Left ventricle myocardium inferior (tissue), 1 donor: ENCODE results near the gene BARX2. TPM values are rescaled to one million over a fixed set of nuclear protein-coding genes. Genes with fewer than 3 reads are reported as not detected.

ENCODE experiments used
- DNase-seq: peaks from one replicate; pipeline ENCODE4 v3.0.0-alpha.2; 2020
- H3K27ac ChIP-seq: fragments of 200-600 bp; replicated peaks from 2 replicates; pipeline ENCODE4 v1.8.0; 2021
- H3K27me3 ChIP-seq: fragments of 200-600 bp; 2 replicates; pipeline ENCODE4 v1.8.0; 2021; ENCODE audit warnings: low read depth
- H3K36me3 ChIP-seq: fragments of 200-600 bp; 2 replicates; pipeline ENCODE4 v1.8.0; 2021
- H3K4me1 ChIP-seq: fragments of 200-600 bp; 2 replicates; pipeline ENCODE4 v1.8.0; 2021
- H3K4me3 ChIP-seq: fragments of 200-600 bp; 2 replicates; pipeline ENCODE4 v1.8.0; 2021; ENCODE audit warnings: mild to moderate bottlenecking, moderate library complexity
- H3K9me3 ChIP-seq: fragments of 200-600 bp; replicated peaks from 2 replicates; pipeline ENCODE4 v1.8.0; 2021
- intact Hi-C: fragments of 100-400 bp; cut with micrococcal nuclease; formaldehyde crosslinking; loops from one replicate; pipeline ENCODE4 v1.11.0; 2022
- total RNA-seq: library from RNA; stranded (reverse); fragmentation: NEBNext Ultra II Directional; extraction: Animal tissue kit (Norgen Biotek cat#: 25700); gene quantifications from one replicate; pipeline ENCODE4 v1.2.1, GENCODE V29; 2021
- TF ChIP-seq, protein P1 (sequence below): fragments of 200-600 bp; IDR thresholded peaks from 2 replicates; pipeline ENCODE4 v1.8.0; 2021; ENCODE audit warnings: antibody characterized with exemption, mild to moderate bottlenecking, borderline replicate concordance
- donor health status: DM: no; HTN: yes; CAD: no; lungs with severe emphysema.

The BARX2 gene
- total RNA-seq, 1 donor from 2014 or later, result not detected

DNA sequence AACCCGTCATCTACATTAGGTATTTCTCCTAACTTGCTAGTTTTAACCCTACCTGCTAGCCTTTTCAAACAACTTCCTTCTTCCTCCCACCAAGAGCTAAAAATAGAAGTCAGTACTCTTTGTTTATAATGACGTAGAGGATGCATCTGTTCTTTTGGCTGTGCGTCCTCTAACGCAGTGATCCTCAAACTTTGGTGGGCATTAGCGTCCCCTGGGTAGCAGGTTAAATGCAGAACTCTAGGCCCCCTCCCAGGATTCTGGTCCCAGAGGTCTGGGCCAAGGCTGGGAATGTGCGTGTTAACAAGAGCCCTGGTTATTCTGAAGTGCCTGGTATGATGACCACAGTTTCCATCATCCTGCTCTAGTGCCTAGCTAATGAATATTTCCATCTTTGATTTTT is 67.6 kb downstream of the BARX2 start:
- TF ChIP-seq, protein P1, sequence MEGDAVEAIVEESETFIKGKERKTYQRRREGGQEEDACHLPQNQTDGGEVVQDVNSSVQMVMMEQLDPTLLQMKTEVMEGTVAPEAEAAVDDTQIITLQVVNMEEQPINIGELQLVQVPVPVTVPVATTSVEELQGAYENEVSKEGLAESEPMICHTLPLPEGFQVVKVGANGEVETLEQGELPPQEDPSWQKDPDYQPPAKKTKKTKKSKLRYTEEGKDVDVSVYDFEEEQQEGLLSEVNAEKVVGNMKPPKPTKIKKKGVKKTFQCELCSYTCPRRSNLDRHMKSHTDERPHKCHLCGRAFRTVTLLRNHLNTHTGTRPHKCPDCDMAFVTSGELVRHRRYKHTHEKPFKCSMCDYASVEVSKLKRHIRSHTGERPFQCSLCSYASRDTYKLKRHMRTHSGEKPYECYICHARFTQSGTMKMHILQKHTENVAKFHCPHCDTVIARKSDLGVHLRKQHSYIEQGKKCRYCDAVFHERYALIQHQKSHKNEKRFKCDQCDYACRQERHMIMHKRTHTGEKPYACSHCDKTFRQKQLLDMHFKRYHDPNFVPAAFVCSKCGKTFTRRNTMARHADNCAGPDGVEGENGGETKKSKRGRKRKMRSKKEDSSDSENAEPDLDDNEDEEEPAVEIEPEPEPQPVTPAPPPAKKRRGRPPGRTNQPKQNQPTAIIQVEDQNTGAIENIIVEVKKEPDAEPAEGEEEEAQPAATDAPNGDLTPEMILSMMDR, result no peak
- Histone ChIP-seq H3K4me1 (no peaks in the 10 kb centered on the region), H3K36me3 (no peaks in the 10 kb centered on the region), H3K27me3 (no peaks in the 10 kb centered on the region), H3K9me3 (peaks cover 8% of the 10 kb centered on the region), H3K4me3 (no peak overlapping the region), H3K27ac (no peak overlapping the region)
- DNase-seq, result no peak
- intact Hi-C loops, result no loop called here

DNA sequence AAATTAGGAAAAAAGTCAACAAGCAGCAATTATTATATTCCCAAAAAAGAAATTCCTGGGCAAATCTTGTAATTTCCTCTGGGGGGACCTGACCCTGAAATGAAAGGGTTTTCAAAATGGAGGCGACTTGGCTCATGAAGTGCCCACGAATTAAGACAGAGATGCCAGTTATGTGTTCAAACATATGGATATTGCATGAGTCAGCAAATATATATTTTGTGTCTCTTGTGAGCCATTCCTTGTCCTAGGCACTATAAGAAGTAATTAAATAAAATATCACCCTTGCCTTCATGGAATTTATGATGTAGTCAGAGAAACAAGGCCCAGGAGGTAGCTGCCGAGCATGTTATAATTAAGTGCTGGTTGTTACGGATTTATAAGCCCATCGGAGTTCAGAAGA is 68.6 kb downstream of the BARX2 start:
- no peaks in the 10 kb centered on the region for H3K27me3 ChIP-seq
- no peak for DNase-seq
- H3K4me1 ChIP-seq, result no peaks in the 10 kb centered on the region
- peaks cover 17% of the 10 kb centered on the region for H3K9me3 ChIP-seq
- no peaks in the 10 kb centered on the region for H3K36me3 ChIP-seq
- no peak overlapping the region for H3K27ac ChIP-seq
- intact Hi-C loops, result no loop called here
- TF ChIP-seq, protein P1, result no peak
- H3K4me3 ChIP-seq, result no peak overlapping the region

DNA sequence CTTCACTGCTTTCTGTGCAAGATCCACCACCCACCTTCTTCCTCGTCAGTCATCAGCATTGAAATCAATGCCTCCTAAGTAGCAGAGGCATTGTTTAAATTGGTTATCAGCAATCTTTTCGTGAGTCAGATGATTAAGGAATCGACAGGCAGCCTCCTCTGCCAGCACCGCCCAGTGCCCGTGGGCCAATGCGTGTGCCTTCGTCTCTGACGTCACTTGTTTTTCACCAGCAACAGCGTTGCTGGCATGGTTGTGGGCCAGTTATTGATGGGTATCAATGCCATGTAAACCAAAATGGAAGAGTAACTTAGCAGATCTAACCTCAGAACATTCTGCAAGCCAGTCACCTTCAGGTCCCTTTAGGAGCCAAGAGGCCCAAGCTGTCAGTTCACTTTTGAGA is 69.6 kb downstream of the BARX2 start:
- H3K9me3 ChIP-seq, result peaks cover 17% of the 10 kb centered on the region
- TF ChIP-seq, protein P1, result no peak
- no peaks in the 10 kb centered on the region for H3K27me3 ChIP-seq
- H3K4me3 ChIP-seq, result no peak overlapping the region
- H3K36me3 ChIP-seq, result no peaks in the 10 kb centered on the region
- intact Hi-C loops, result no loop called here
- no peaks in the 10 kb centered on the region for H3K4me1 ChIP-seq
- no peak for DNase-seq
- no peak overlapping the region for H3K27ac ChIP-seq

DNA sequence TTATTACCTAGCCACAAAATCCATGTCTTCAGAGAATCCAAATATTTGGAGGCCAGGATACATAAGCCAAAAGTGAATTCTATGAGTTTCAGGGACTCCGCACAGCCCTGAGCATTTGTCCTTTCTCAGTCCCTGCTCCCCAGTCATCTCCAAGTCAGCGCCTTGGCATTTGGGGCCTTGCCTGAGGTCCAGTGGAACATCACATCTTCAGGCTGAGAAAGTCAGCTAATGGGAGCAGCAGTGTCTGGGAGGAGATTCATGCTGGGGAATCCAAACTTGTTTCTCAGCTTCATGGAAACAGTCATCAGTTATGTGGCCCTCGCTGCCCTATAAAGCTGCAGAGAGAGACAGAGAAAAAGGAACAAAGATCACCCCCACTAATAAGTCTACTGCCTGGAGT is 70.9 kb downstream of the BARX2 start:
- Histone ChIP-seq H3K9me3 (peaks cover 17% of the 10 kb centered on the region), H3K27ac (no peak overlapping the region), H3K27me3 (no peaks in the 10 kb centered on the region), H3K36me3 (no peaks in the 10 kb centered on the region), H3K4me1 (no peaks in the 10 kb centered on the region), H3K4me3 (no peak overlapping the region)
- intact Hi-C loops, result no loop called here
- no peak for DNase-seq
- TF ChIP-seq, protein P1, result no peak

DNA sequence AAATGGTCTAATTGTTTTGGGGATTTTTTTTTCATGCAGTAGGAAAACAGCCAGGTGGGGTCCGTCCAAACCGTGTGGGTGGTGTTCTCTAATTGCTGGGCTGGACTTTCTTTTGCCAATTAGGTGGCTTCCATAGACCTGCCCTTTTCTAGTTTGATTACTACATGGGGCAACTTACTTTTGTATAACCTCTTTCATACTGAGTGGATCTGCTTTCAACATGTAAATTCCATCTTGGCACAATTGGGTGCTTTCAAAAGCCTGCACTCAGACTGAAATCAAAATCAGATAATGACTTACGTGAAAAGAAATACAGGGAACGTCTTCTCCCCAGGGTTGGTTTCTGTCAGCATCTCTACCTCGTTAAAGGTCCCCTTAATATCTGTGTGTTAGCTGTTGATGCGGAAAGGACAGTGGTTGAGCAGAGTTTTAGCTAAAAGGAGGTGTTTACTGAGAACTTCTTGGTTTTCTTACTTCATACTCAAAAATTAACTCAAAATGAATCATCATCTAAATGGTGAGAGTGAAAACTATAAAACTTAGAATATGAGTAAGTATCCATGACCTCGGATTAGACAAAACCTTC is 72.1 kb downstream of the BARX2 start:
- Histone ChIP-seq H3K27me3 (no peaks in the 10 kb centered on the region), H3K9me3 (peaks cover 17% of the 10 kb centered on the region)

More for the DNA sequence above, 72.1 kb downstream of the BARX2 start:
- TF ChIP-seq, protein P1, result no peak
- DNase-seq, result no peak
- no peak overlapping the region for H3K27ac ChIP-seq
- no peaks in the 10 kb centered on the region for H3K4me1 ChIP-seq
- H3K36me3 ChIP-seq, result no peaks in the 10 kb centered on the region
- no peak overlapping the region for H3K4me3 ChIP-seq
- intact Hi-C loops, result no loop called here
